Pulmonary artery endothelial cell (primary cell): Measurements from ENCODE around the gene VWA1. TPM values are rescaled to one million over a fixed set of nuclear protein-coding genes. Genes with fewer than 3 reads are reported as not detected.
"Not testable (repeated sequence)": the region's sequence is repeated elsewhere in the genome, so short reads cannot be mapped to it uniquely, and the experiment has no call there.

ENCODE experiments used
- DNase-seq: peaks from one replicate; pipeline ENCODE4 v3.0.0-alpha.2; 2011; ENCODE audit warnings: low read depth, low spot score
- total RNA-seq: library from RNA; depleted of rRNA; stranded (reverse); fragments of >200 nt; gene quantifications from 2 replicates; pipeline ENCODE4 v1.2.3, GENCODE V29; 2014

The VWA1 gene
- total RNA-seq, 1 donor from 2014 or later: 1.6 TPM

- DNase-seq: no peak
Observed at GRCh38 chr1:1422465-1423244, 12.8 kb upstream of the VWA1 start.

GRCh38 chr1:1423245-1423597 lies 12.3 kb upstream of the VWA1 start:
- DNase-seq: no peak

- no peak for DNase-seq
Observed at GRCh38 chr1:1424707-1425106, 10.8 kb upstream of the VWA1 start.

- DNase-seq: no peak
Observed at GRCh38 chr1:1425426-1425752, 10.1 kb upstream of the VWA1 start.

- no peak for DNase-seq
Observed at GRCh38 chr1:1425753-1426495, 9.6 kb upstream of the VWA1 start.

- no peak for DNase-seq
Observed at GRCh38 chr1:1426496-1427105, 8.9 kb upstream of the VWA1 start.

GRCh38 chr1:1427106-1427819 lies 8.2 kb upstream of the VWA1 start:
- no peak for DNase-seq

- no peak for DNase-seq
Observed at GRCh38 chr1:1427820-1428148, 7.7 kb upstream of the VWA1 start.

- no peak for DNase-seq
Observed at GRCh38 chr1:1428174-1428573, 7.3 kb upstream of the VWA1 start.

GRCh38 chr1:1428967-1429366 lies 6.5 kb upstream of the VWA1 start:
- DNase-seq: not testable (repeated sequence)

GRCh38 chr1:1429671-1430073 lies 5.8 kb upstream of the VWA1 start:
- DNase-seq: no peak

GRCh38 chr1:1430114-1430982 lies 5.1 kb upstream of the VWA1 start:
- DNase-seq: peak; percentile 55

- no peak for DNase-seq
Observed at GRCh38 chr1:1430992-1431844, 4.3 kb upstream of the VWA1 start.

GRCh38 chr1:1431845-1432273 lies 3.6 kb upstream of the VWA1 start:
- DNase-seq: no peak

GRCh38 chr1:1432274-1432950 lies 3.1 kb upstream of the VWA1 start:
- DNase-seq: no peak

- DNase-seq: no peak
Observed at GRCh38 chr1:1432951-1433803, 2.3 kb upstream of the VWA1 start.

- peak; percentile 30 for DNase-seq
Observed at GRCh38 chr1:1433804-1434130, 1.7 kb upstream of the VWA1 start.

GRCh38 chr1:1434131-1434823 lies 1.2 kb upstream of the VWA1 start:
- DNase-seq: no peak

- DNase-seq: no peak
Observed at GRCh38 chr1:1434824-1435105, 725 bp upstream of the VWA1 start.
